ENCODE measurements around the gene GRM7. TPM values are rescaled to one million over a fixed set of nuclear protein-coding genes. Genes with fewer than 3 reads are reported as not detected.

The GRM7 gene
- total RNA-seq, 1 experiment from 2014 or later: not detected

- H3K4me2 ChIP-seq (ENCODE audit: low read length): no peak overlapping the region
- H3K27me3 ChIP-seq (ENCODE audit: insufficient read depth, low read length): no peaks in the 10 kb centered on the region
- H3K9me2 ChIP-seq (ENCODE audit: insufficient read depth): no peaks in the 10 kb centered on the region
- H2AFZ ChIP-seq (ENCODE audit: low read depth, low read length, poor library complexity, severe bottlenecking): no peak overlapping the region
- H3K36me3 ChIP-seq (ENCODE audit: control insufficient read depth in 1 of 2, insufficient read depth in 2 of 2, low read length in 2 of 2): no peaks in the 10 kb centered on the region
- H4K20me1 ChIP-seq (ENCODE audit: insufficient read depth): no peaks in the 10 kb centered on the region
- H3K79me2 ChIP-seq (ENCODE audit: insufficient read depth, low read length): no peaks in the 10 kb centered on the region
- intact Hi-C loops (cut with micrococcal nuclease): no loop called here
- H3K4me1 ChIP-seq (ENCODE audit: control insufficient read depth in 1 of 2, insufficient read depth in 2 of 2, low read length in 2 of 2): no peaks in the 10 kb centered on the region
- no peak for DNase-seq (ENCODE audit: low read depth, low spot score)
- TF ChIP-seq TCF7L2 (IDR thresholded peaks at IDR 0.05; ENCODE audit: borderline replicate concordance, extremely low read depth, insufficient read depth, insufficient read length) (no peak), ZFX (IDR thresholded peaks at IDR 0.05) (no peak), RAD21 (IDR thresholded peaks at IDR 0.05; ENCODE audit: low read depth) (no peak), CBX3 (IDR thresholded peaks at IDR 0.05; ENCODE audit: low read depth) (no peak), JUND (IDR thresholded peaks at IDR 0.05) (no peak), SRF (IDR thresholded peaks at IDR 0.05; ENCODE audit: low read depth) (no peak), POLR2AphosphoS5 (IDR thresholded peaks at IDR 0.05; ENCODE audit: low read depth, low read length) (no peak), REST (IDR thresholded peaks at IDR 0.05; ENCODE audit: low read depth) (no peak), EZH2phosphoT487 (IDR thresholded peaks at IDR 0.05; ENCODE audit: borderline replicate concordance) (no peak), FOSL1 (IDR thresholded peaks at IDR 0.05; ENCODE audit: low read depth) (no peak), SIN3A (IDR thresholded peaks at IDR 0.05; ENCODE audit: low read depth) (no peak), CEBPB (IDR thresholded peaks at IDR 0.05; ENCODE audit: low read depth) (no peak), CTCF (IDR thresholded peaks at IDR 0.05 in 2 of 3, conservative IDR thresholded peaks at IDR 0.05 in 1 of 3; ENCODE audit: borderline replicate concordance in 1 of 3, insufficient read depth in 1 of 3, low read depth in 2 of 3, low read length in 2 of 3) (no peak), MAX (IDR thresholded peaks at IDR 0.05) (no peak), SP1 (IDR thresholded peaks at IDR 0.05; ENCODE audit: low read depth) (no peak)
- H3K4me3 ChIP-seq (replicated peaks in 1 of 2; ENCODE audit: low read depth in 1 of 2, low read length in 2 of 2): no peak overlapping the region
- no peak for ATAC-seq
- H3K9me3 ChIP-seq (ENCODE audit: control insufficient read depth in 1 of 2, insufficient read depth in 1 of 2, low read depth in 1 of 2, low read length in 2 of 2): no peaks in the 10 kb centered on the region
- ChIA-PET POLR2A (no interaction called here), CTCF (no interaction called here), RAD21 (ENCODE audit: low non-redundant PET in 1 of 2, low total read pairs in 2 of 2, uncharacterized antibody in 2 of 2, unreplicated experiment in 2 of 2) (no interaction called here)
- H3K9ac ChIP-seq (ENCODE audit: low read length): no peak overlapping the region
- no peak overlapping the region for H3K27ac ChIP-seq (ENCODE audit: low read depth, low read length)
- BruUV-seq (replicated peaks): no TSS peak
These were observed 467.4 kb downstream of the GRM7 start for GRCh38 chr3:7328339-7328738.
